Endothelial cell of umbilical vein (primary cell): Measurements from ENCODE around the gene CRY1. TPM values are rescaled to one million over a fixed set of nuclear protein-coding genes. Genes with fewer than 3 reads are reported as not detected.

Experiments
- BruUV-seq: library from RNA; stranded (reverse); fragments of 400-500 nt; replicated peaks from 2 replicates; lab custom pipeline; 2021; lab: Mats Ljungman, UMichigan
- CTCF ChIA-PET: fragments of 300-600, 350-600 bp; sonication (Branson Sonifier 250); formaldehyde crosslinking; loops from one replicate; lab custom pipeline; 2021; ENCODE audit warnings: antibody characterized with exemption, inconsistent platforms; lab: Charles Lee
- POLR2A ChIA-PET: fragments of 300-600, 350-600 bp; sonication (Branson Sonifier 250); formaldehyde crosslinking; loops from one replicate; lab custom pipeline; 2021; ENCODE audit warnings: antibody characterized with exemption, inconsistent platforms; lab: Charles Lee
- DNase-seq: peaks from one replicate; pipeline ENCODE4 v3.0.0-alpha.2; 2011; ENCODE audit warnings: low read depth, low spot score
- FAIRE-seq: peaks from 2 replicates; lab custom pipeline; 2011; peaks lifted over from hg19 to GRCh38; lab: Jason Lieb, UNC
- H2AFZ ChIP-seq: 2 replicates; pipeline ENCODE4 v1.6.0; 2012; ENCODE audit warnings: low read depth, low read length, control low read depth, inconsistent platforms
- H3K27ac ChIP-seq: 2 replicates; pipeline ENCODE4 v1.5.1; 2011; ENCODE audit warnings: low read depth, mild to moderate bottlenecking, control low read depth, low read length, moderate library complexity; ENCODE audit not compliant: insufficient read depth
- H3K27me3 ChIP-seq, 2 experiments: 2 replicates each; pipeline versions ENCODE4 v1.6.0 to v1.6.1; 2011; ENCODE audit warnings: low read length in 2 of 2, mixed read lengths in 1 of 2; ENCODE audit not compliant: control insufficient read depth in 2 of 2, insufficient read depth in 2 of 2
- H3K36me3 ChIP-seq, 2 experiments: 2 replicates in 1 of 2; 3 replicates in 1 of 2; pipeline ENCODE4 v1.5.1; 2011; ENCODE audit warnings: low read length in 2 of 2, mild to moderate bottlenecking in 1 of 2, moderate library complexity in 1 of 2; ENCODE audit not compliant: control insufficient read depth in 2 of 2, insufficient read depth in 2 of 2; ENCODE audit errors: extremely low read depth in 1 of 2
- H3K4me1 ChIP-seq: 3 replicates; pipeline ENCODE4 v1.5.1; 2011; ENCODE audit warnings: mild to moderate bottlenecking, low read length; ENCODE audit not compliant: control insufficient read depth, insufficient read depth; ENCODE audit errors: extremely low read depth
- H3K4me2 ChIP-seq: 2 replicates; pipeline ENCODE4 v1.6.1; 2011; ENCODE audit warnings: low read length, control low read depth, mixed read lengths; ENCODE audit not compliant: insufficient read depth
- H3K4me3 ChIP-seq, 3 experiments: fragments of 200-600 bp in 1 of 3; sonication (generic), shearing (Covaris generic) in 1 of 3; replicated peaks in 1 of 3; 2 replicates each; pipeline ENCODE4 v1.5.1; 2011 to 2016; ENCODE audit warnings: control low read depth in 3 of 3, low read length in 3 of 3, mild to moderate bottlenecking in 2 of 3, inconsistent platforms in 1 of 3, low read depth in 1 of 3, moderate library complexity in 1 of 3; ENCODE audit not compliant: insufficient read depth in 1 of 3
- H3K79me2 ChIP-seq: 2 replicates; pipeline ENCODE4 v1.6.0; 2012; ENCODE audit warnings: low read length, inconsistent platforms; ENCODE audit not compliant: control insufficient read depth, insufficient read depth
- H3K9ac ChIP-seq: replicated peaks from 2 replicates; pipeline ENCODE3; 2011; ENCODE audit warnings: low read length, control low read depth; ENCODE audit not compliant: insufficient read depth; ENCODE audit errors: extremely low read depth
- H3K9me1 ChIP-seq: replicated peaks from 3 replicates; pipeline ENCODE4 v1.6.0; 2011; ENCODE audit warnings: mild to moderate bottlenecking, low read length; ENCODE audit not compliant: control insufficient read depth, insufficient read depth; ENCODE audit errors: extremely low read depth
- H3K9me3 ChIP-seq: replicated peaks from 2 replicates; pipeline ENCODE4 v1.5.1; 2012; ENCODE audit warnings: low read length, inconsistent platforms; ENCODE audit not compliant: control insufficient read depth, insufficient read depth
- H4K20me1 ChIP-seq: replicated peaks from 2 replicates; pipeline ENCODE3; 2011; ENCODE audit warnings: mild to moderate bottlenecking, low read length; ENCODE audit not compliant: control insufficient read depth, insufficient read depth; ENCODE audit errors: extremely low read depth
- CTCF ChIP-seq, 2 donors: IDR thresholded peaks; 1 replicate in 1 of 2; 2 replicates in 1 of 2; pipeline ENCODE4 v1.5.1; 2011; ENCODE audit warnings: low read length in 2 of 2, mild to moderate bottlenecking in 2 of 2, moderate library complexity in 2 of 2, control low read depth in 1 of 2, inconsistent platforms in 1 of 2, low read depth in 1 of 2; ENCODE audit not compliant: insufficient read depth in 1 of 2; ENCODE audit errors: extremely low read depth in 1 of 2
- EZH2 ChIP-seq: IDR thresholded peaks from 2 replicates; pipeline ENCODE4 v1.6.1; 2012; ENCODE audit warnings: borderline replicate concordance, low read depth, mild to moderate bottlenecking, moderate library complexity, low read length, inconsistent platforms; ENCODE audit not compliant: severe bottlenecking
- FOS ChIP-seq: IDR thresholded peaks from 2 replicates; pipeline ENCODE4 v1.6.1; 2011; ENCODE audit warnings: mild to moderate bottlenecking, low read length, moderate library complexity, borderline replicate concordance; ENCODE audit not compliant: insufficient read depth
- GATA2 ChIP-seq: IDR thresholded peaks from 2 replicates; pipeline ENCODE4 v1.7.0; 2011; ENCODE audit warnings: low read depth, mild to moderate bottlenecking, moderate library complexity, mixed read lengths, low read length; ENCODE audit not compliant: insufficient read length, insufficient read depth
- JUN ChIP-seq: IDR thresholded peaks from 2 replicates; pipeline ENCODE4 v1.6.1; 2011; ENCODE audit warnings: borderline replicate concordance, low read depth; ENCODE audit not compliant: insufficient read length, insufficient read depth
- MYC ChIP-seq: IDR thresholded peaks from one replicate; pipeline ENCODE4 v1.6.1; 2011; ENCODE audit warnings: mild to moderate bottlenecking, low read depth, low read length
- POLR2A ChIP-seq: IDR thresholded peaks from 2 replicates; pipeline ENCODE4 v1.6.1; 2012; ENCODE audit warnings: low read depth, mild to moderate bottlenecking, control low read depth, low read length
- POLR2AphosphoS5 ChIP-seq: IDR thresholded peaks from 2 replicates; pipeline ENCODE4 v1.6.1; 2012; ENCODE audit warnings: low read depth, mild to moderate bottlenecking, control low read depth, low read length, moderate library complexity; ENCODE audit not compliant: insufficient read depth
- dilution Hi-C: fragments of 300-500 bp; cut with MboI; formaldehyde crosslinking; loops from one replicate; pipeline ENCODE4 v1.15.0; 2019; ENCODE audit warnings: low sequenced_read_pairs; ENCODE audit not compliant: extremely low pct_ligation_motif_present
- intact Hi-C: fragments of 100-400 bp; cut with micrococcal nuclease; formaldehyde crosslinking; loops from one replicate; pipeline ENCODE4 v1.10.0; 2022
- polyA plus RNA-seq, 4 experiments: library from polyadenylated mRNA; depleted of rRNA in 3 of 4; stranded (reverse) in 3 of 4; unstranded in 1 of 4; fragments of >200 nt; gene quantifications; 2 replicates each; pipeline versions ENCODE4 v1.2.1 to v1.2.3, GENCODE V29; 2011 to 2012; ENCODE audit warnings: missing spikeins in 1 of 4
- total RNA-seq: library from RNA; stranded (reverse); gene quantifications from 2 replicates; pipeline ENCODE4 v1.2.3, GENCODE V29; 2021
- TF ChIP-seq, protein P1 (sequence below): IDR thresholded peaks from 2 replicates; pipeline ENCODE4 v1.6.1; 2011; ENCODE audit not compliant: insufficient read depth, insufficient read length

Gene CRY1
- total and polyA plus RNA-seq, 2 donors (not counting 3 experiments of a cell fraction or from before 2014, with no cell fraction given): 11.4 to 21.0 TPM

- dilution Hi-C loops (no loop called here), intact Hi-C loops (no loop called here)
- no TSS peak for BruUV-seq
- Histone ChIP-seq H3K4me2 (no peak overlapping the region), H3K36me3 (peaks cover 0 to 2% of the 10 kb centered on the region in 2 experiments), H3K4me3 (no peak overlapping the region), H3K27ac (no peak overlapping the region), H3K4me1 (no peaks in the 10 kb centered on the region), H3K79me2 (no peaks in the 10 kb centered on the region), H3K27me3 (no peaks in the 10 kb centered on the region), H4K20me1 (no peaks in the 10 kb centered on the region), H3K9me1 (no peaks in the 10 kb centered on the region), H3K9ac (no peak overlapping the region), H2AFZ (no peak overlapping the region), H3K9me3 (no peaks in the 10 kb centered on the region)
- FAIRE-seq (no peak), DNase-seq (no peak)
- ChIA-PET CTCF (interaction anchor here (1.0 to 1.1 kb wide), 2 partner anchors 13 to 93 kb away, joined by 3 to 4 read pairs; partner anchors contain the start of gene MTERF2), POLR2A (no interaction called here)
- TF ChIP-seq GATA2: no peak
- TF ChIP-seq POLR2A: no peak
- no peak for TF ChIP-seq CTCF (IDR thresholded peaks at IDR 0.05; ENCODE audit: extremely low read depth in 1 of 2, insufficient read depth in 1 of 2, low read depth in 1 of 2, low read length in 2 of 2)
- no peak for TF ChIP-seq EZH2
- TF ChIP-seq, protein P1, sequence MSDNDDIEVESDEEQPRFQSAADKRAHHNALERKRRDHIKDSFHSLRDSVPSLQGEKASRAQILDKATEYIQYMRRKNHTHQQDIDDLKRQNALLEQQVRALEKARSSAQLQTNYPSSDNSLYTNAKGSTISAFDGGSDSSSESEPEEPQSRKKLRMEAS: no peak
- no peak for TF ChIP-seq FOS
- TF ChIP-seq POLR2AphosphoS5: no peak
- no peak for TF ChIP-seq JUN
- TF ChIP-seq MYC: no peak
These were observed 93.9 kb downstream of the CRY1 start for GRCh38 chr12:106999446-106999845.
